Liver (tissue), 9 donors: ENCODE data around the gene FBXL4. TPM values are rescaled to one million over a fixed set of nuclear protein-coding genes. Genes with fewer than 3 reads are reported as not detected.

Experiments used
- DNase-seq: peaks from one replicate; pipeline ENCODE4 v3.0.0-alpha.2; 2017; ENCODE audit warnings: low spot score
- H3K27ac ChIP-seq, 2 donors: one replicate each; pipeline ENCODE4 v1.7.0; 2013; ENCODE audit warnings: inconsistent platforms in 2 of 2, low read length in 2 of 2, control low read depth in 1 of 2, low read depth in 1 of 2, mild to moderate bottlenecking in 1 of 2
- H3K27me3 ChIP-seq, 4 donors: one replicate each; pipeline versions ENCODE4 v1.6.1 to v1.7.0; 2013; ENCODE audit warnings: low read length in 3 of 4, inconsistent platforms in 1 of 4, mild to moderate bottlenecking in 1 of 4, moderate library complexity in 1 of 4; ENCODE audit not compliant: control insufficient read depth in 4 of 4, insufficient read depth in 4 of 4
- H3K36me3 ChIP-seq, 4 donors: one replicate each; pipeline versions ENCODE4 v1.6.1 to v1.7.0; 2013; ENCODE audit warnings: low read length in 3 of 4, mild to moderate bottlenecking in 3 of 4, low read depth in 1 of 4, moderate library complexity in 1 of 4; ENCODE audit not compliant: control insufficient read depth in 4 of 4, insufficient read depth in 3 of 4
- H3K4me1 ChIP-seq, 4 donors: one replicate each; pipeline versions ENCODE4 v1.6.1 to v1.7.0; 2013; ENCODE audit warnings: low read length in 3 of 4, mild to moderate bottlenecking in 3 of 4, moderate library complexity in 1 of 4; ENCODE audit not compliant: control insufficient read depth in 4 of 4, insufficient read depth in 4 of 4
- H3K4me3 ChIP-seq, 3 donors: one replicate each; pipeline versions ENCODE4 v1.6.1 to v1.7.0; 2013; ENCODE audit warnings: low read length in 3 of 3, control low read depth in 1 of 3, low read depth in 1 of 3, mild to moderate bottlenecking in 1 of 3
- H3K9ac ChIP-seq, 2 donors: one replicate each; pipeline ENCODE4 v1.7.0; 2013; ENCODE audit warnings: low read length in 2 of 2, mild to moderate bottlenecking in 2 of 2, moderate library complexity in 2 of 2, control low read depth in 1 of 2, low read depth in 1 of 2
- H3K9me3 ChIP-seq, 4 donors: one replicate each; pipeline versions ENCODE4 v1.6.1 to v1.7.0; 2013; ENCODE audit warnings: low read length in 3 of 4; ENCODE audit not compliant: control insufficient read depth in 4 of 4
- ATF3 ChIP-seq: IDR thresholded peaks from 2 replicates; pipeline ENCODE4 v1.6.1; 2016; ENCODE audit warnings: antibody characterized with exemption
- CTCF ChIP-seq: fragments of 150-350 bp; IDR thresholded peaks from 2 replicates; pipeline ENCODE4 v1.5.1; 2017; ENCODE audit warnings: improper control_type of control experiment, low read depth, low read length; ENCODE audit not compliant: missing input control
- EGR1 ChIP-seq, 2 donors: IDR thresholded peaks; 2 replicates each; pipeline ENCODE4 v1.6.1; 2016 to 2018; ENCODE audit warnings: antibody characterized with exemption in 2 of 2, low read depth in 2 of 2
- FOXA1 ChIP-seq: IDR thresholded peaks from 2 replicates; pipeline ENCODE4 v1.6.1; 2016; ENCODE audit warnings: antibody characterized with exemption
- FOXA2 ChIP-seq: IDR thresholded peaks from 2 replicates; pipeline ENCODE4 v1.6.1; 2016; ENCODE audit warnings: antibody characterized with exemption
- GABPA ChIP-seq, 2 donors: IDR thresholded peaks in 1 of 2; conservative IDR thresholded peaks in 1 of 2; 2 replicates each; pipeline ENCODE4 v1.6.1; 2016; ENCODE audit warnings: antibody characterized with exemption in 2 of 2, mild to moderate bottlenecking in 1 of 2, moderate library complexity in 1 of 2
- HNF4A ChIP-seq, 2 donors: conservative IDR thresholded peaks; 2 replicates each; pipeline ENCODE4 v1.6.1; 2016; ENCODE audit warnings: antibody characterized with exemption in 2 of 2, mild to moderate bottlenecking in 2 of 2
- HNF4G ChIP-seq: IDR thresholded peaks from 2 replicates; pipeline ENCODE4 v1.6.1; 2016; ENCODE audit warnings: antibody characterized with exemption
- JUND ChIP-seq, 2 donors: IDR thresholded peaks; 2 replicates each; pipeline ENCODE4 v1.6.1; 2016; ENCODE audit warnings: antibody characterized with exemption in 2 of 2
- MAX ChIP-seq: IDR thresholded peaks from 2 replicates; pipeline ENCODE4 v1.6.1; 2016; ENCODE audit warnings: antibody characterized with exemption
- NR2F2 ChIP-seq: IDR thresholded peaks from 2 replicates; pipeline ENCODE4 v1.6.1; 2016; ENCODE audit warnings: antibody characterized with exemption
- RAD21 ChIP-seq, 2 donors: IDR thresholded peaks; 2 replicates each; pipeline ENCODE4 v1.6.1; 2016; ENCODE audit warnings: antibody characterized with exemption in 2 of 2, mild to moderate bottlenecking in 2 of 2
- RXRA ChIP-seq, 2 donors: IDR thresholded peaks; 2 replicates each; pipeline ENCODE4 v1.6.1; 2017 to 2018; ENCODE audit warnings: antibody characterized with exemption in 2 of 2, mild to moderate bottlenecking in 1 of 2
- SP1 ChIP-seq: IDR thresholded peaks from 2 replicates; pipeline ENCODE4 v1.6.1; 2018; ENCODE audit warnings: antibody characterized with exemption, mild to moderate bottlenecking
- TAF1 ChIP-seq: conservative IDR thresholded peaks from 2 replicates; pipeline ENCODE4 v1.6.1; 2016; ENCODE audit warnings: antibody characterized with exemption, mild to moderate bottlenecking
- YY1 ChIP-seq: IDR thresholded peaks from 2 replicates; pipeline ENCODE4 v1.6.1; 2016; ENCODE audit warnings: antibody characterized with exemption, mild to moderate bottlenecking
- whole genome bisulfite sequencing: extraction: QIAGEN DNeasy Blood & Tissue Kit; methylation state at CpG from one replicate; pipeline ENCODE4 v1.1.7; 2013; 5-methylcytosine and 5-hydroxymethylcytosine counted together
- polyA plus RNA-seq, 2 donors: library from polyadenylated mRNA; stranded (reverse) in 1 of 2; unstranded in 1 of 2; fragments of 200-250 nt in 1 of 2; fragments of >200 nt in 1 of 2; fragmentation: Nextera tagmentation in 1 of 2; extraction: Ambion mirVana in 1 of 2; gene quantifications; one replicate each; pipeline versions ENCODE4 v1.2.1 to v1.2.3, GENCODE V29; 2013 to 2015
- total RNA-seq, 2 donors: library from RNA; depleted of rRNA; stranded (reverse); fragments of >200 nt; gene quantifications; one replicate each; pipeline ENCODE4 v1.2.3, GENCODE V29; 2014
- donor health status: healthy.
- donor health status: healthy.
- donor health status: healthy.
- donor health status: healthy.
- donor health status: healthy.

FBXL4 gene
- total and polyA plus RNA-seq, 4 donors = 4.1 to 18.8 (median 14.0) TPM

GRCh38 chr6:98871057-98871456 lies 76.7 kb downstream of the FBXL4 start (continued):
- TF ChIP-seq GABPA (IDR thresholded peaks at IDR 0.05 in 1 of 2, conservative IDR thresholded peaks at IDR 0.05 in 1 of 2) (no peak), YY1 (no peak), NR2F2 (no peak), EGR1 (IDR thresholded peaks at IDR 0.05; ENCODE audit: low read depth in 2 of 2) (no peak), CTCF (no peak), HNF4G (no peak)

- H3K4me1 ChIP-seq = no peaks in the 10 kb centered on the region
- peaks cover 0 to 7% (median 0%) of the 10 kb centered on the region in 4 donors for H3K36me3 ChIP-seq
- WGBS = 99% methylated on average over 6 of the region's 6 CpGs
Measured at GRCh38 chr6:98864497-98864896, 83.2 kb downstream of the FBXL4 start.

More at GRCh38 chr6:98864497-98864896, 83.2 kb downstream of the FBXL4 start:
- H3K27ac ChIP-seq = no peak overlapping the region
- no peaks in the 10 kb centered on the region for H3K9me3 ChIP-seq
- no peak overlapping the region for H3K4me3 ChIP-seq
- TF ChIP-seq JUND (IDR thresholded peaks at IDR 0.05) = no peak
- TF ChIP-seq CTCF = no peak
- TF ChIP-seq TAF1 = no peak
- TF ChIP-seq HNF4G = no peak
- no peak for TF ChIP-seq MAX
- no peak for TF ChIP-seq YY1
- no peak for TF ChIP-seq RXRA (IDR thresholded peaks at IDR 0.05)
- no peak for TF ChIP-seq SP1
- no peak for TF ChIP-seq NR2F2
- TF ChIP-seq RAD21 (IDR thresholded peaks at IDR 0.05) = no peak
- TF ChIP-seq GABPA (IDR thresholded peaks at IDR 0.05 in 1 of 2, conservative IDR thresholded peaks at IDR 0.05 in 1 of 2) = no peak
- no peak for TF ChIP-seq HNF4A (conservative IDR thresholded peaks at IDR 0.05)
- no peak for TF ChIP-seq FOXA1
- TF ChIP-seq FOXA2 = no peak
- no peak for TF ChIP-seq ATF3
- DNase-seq = no peak
- H3K27me3 ChIP-seq = no peaks in the 10 kb centered on the region
- H3K9ac ChIP-seq = no peak overlapping the region
